Sigmoid colon (tissue), 7 donors: Measurements from ENCODE around the gene HCN3. TPM values are rescaled to one million over a fixed set of nuclear protein-coding genes. Genes with fewer than 3 reads are reported as not detected.
"Not testable (repeated sequence)": the region's sequence is repeated elsewhere in the genome, so short reads cannot be mapped to it uniquely, and the experiment has no call there.

Source experiments
- DNase-seq: peaks from one replicate; pipeline ENCODE4 v3.0.0-alpha.2; 2019
- H3K27ac ChIP-seq, 4 donors: fragments of 200-600 bp; sonication (generic); one replicate each; pipeline ENCODE4 v1.5.1; 2016 to 2019; ENCODE audit warnings: mild to moderate bottlenecking in 1 of 4
- H3K27me3 ChIP-seq, 3 donors: fragments of 200-600 bp; sonication (generic); one replicate each; pipeline ENCODE4 v1.5.1; 2019; ENCODE audit warnings: mild to moderate bottlenecking in 1 of 3
- H3K36me3 ChIP-seq, 4 donors: fragments of 200-600 bp; sonication (generic); one replicate each; pipeline ENCODE4 v1.5.1; 2016 to 2019
- H3K4me1 ChIP-seq, 4 donors: fragments of 200-600 bp; sonication (generic); one replicate each; pipeline ENCODE4 v1.5.1; 2017 to 2019
- H3K4me3 ChIP-seq, 4 donors: fragments of 200-600 bp; sonication (generic); one replicate each; pipeline ENCODE4 v1.5.1; 2017 to 2019; ENCODE audit warnings: mild to moderate bottlenecking in 2 of 4, moderate library complexity in 1 of 4
- H3K9me3 ChIP-seq, 4 donors: fragments of 200-600 bp in 3 of 4; sonication (generic) in 3 of 4; one replicate each; pipeline versions ENCODE4 v1.5.1 to v1.6.1; 2013 to 2019
- CTCF ChIP-seq, 4 experiments: fragments of 450-650 bp in 3 of 4; fragments of 200-600 bp in 1 of 4; IDR thresholded peaks; one replicate each; pipeline ENCODE4 v1.5.1; 2016 to 2019; ENCODE audit warnings: antibody characterized with exemption in 4 of 4, mild to moderate bottlenecking in 3 of 4, moderate library complexity in 2 of 4
- EP300 ChIP-seq, 4 donors: sonication (generic); formaldehyde crosslinking; IDR thresholded peaks; one replicate each; pipeline ENCODE4 v1.6.1; 2017; ENCODE audit warnings: antibody characterized with exemption in 4 of 4
- POLR2A ChIP-seq, 2 donors: fragments of 450-650 bp; IDR thresholded peaks; one replicate each; pipeline ENCODE4 v1.6.1; 2016; ENCODE audit warnings: antibody characterized with exemption in 2 of 2, mild to moderate bottlenecking in 2 of 2, moderate library complexity in 2 of 2
- POLR2AphosphoS5 ChIP-seq, 4 donors: sonication (generic); formaldehyde crosslinking; IDR thresholded peaks; one replicate each; pipeline ENCODE4 v1.6.1; 2017; ENCODE audit warnings: antibody characterized with exemption in 4 of 4
- WGBS, 2 donors: extraction: QIAGEN DNeasy Blood & Tissue Kit; methylation state at CpG; one replicate each; pipeline ENCODE4 v1.1.7; 2013; 5-methylcytosine and 5-hydroxymethylcytosine counted together
- intact Hi-C: fragments of 100-400 bp; cut with DNase I; formaldehyde crosslinking; loops from one replicate; pipeline ENCODE4 v1.15.1; 2023
- polyA plus RNA-seq, 3 donors: library from polyadenylated mRNA; stranded (reverse); fragments of 200-250 nt; gene quantifications; one replicate each; pipeline ENCODE4 v1.2.3, GENCODE V29; 2013
- total RNA-seq, 4 donors: library from RNA; depleted of rRNA; stranded (reverse); fragments of >200 nt; gene quantifications; one replicate each; pipeline ENCODE4 v1.1.0, GENCODE V29; 2016
- donor health status: healthy with polysubstance abuse.
- donor health status: Bipolar disorder and iron deficiency.
- donor health status: healthy.

Gene HCN3
- total and polyA plus RNA-seq, 7 donors: 0.69 to 8.6 (median 2.1) TPM

GRCh38 chr1:155284476-155284875, 7.2 kb downstream of the HCN3 start:
- H3K9me3 ChIP-seq: no peaks in the 10 kb centered on the region
- no peaks in the 10 kb centered on the region for H3K27me3 ChIP-seq
- no peak overlapping the region for H3K27ac ChIP-seq
- intact Hi-C loops: no loop called here
- no peaks in the 10 kb centered on the region for H3K4me1 ChIP-seq
- no peak for DNase-seq
- 95% methylated on average over 12 of the region's 12 CpGs for WGBS, 2 donors
- TF ChIP-seq POLR2A (IDR thresholded peaks at IDR 0.05) (no peak), EP300 (IDR thresholded peaks at IDR 0.05) (no peak), CTCF (IDR thresholded peaks at IDR 0.05) (no peak), POLR2AphosphoS5 (IDR thresholded peaks at IDR 0.05) (no peak)
- no peaks in the 10 kb centered on the region for H3K36me3 ChIP-seq
- no peak overlapping the region for H3K4me3 ChIP-seq

DNA sequence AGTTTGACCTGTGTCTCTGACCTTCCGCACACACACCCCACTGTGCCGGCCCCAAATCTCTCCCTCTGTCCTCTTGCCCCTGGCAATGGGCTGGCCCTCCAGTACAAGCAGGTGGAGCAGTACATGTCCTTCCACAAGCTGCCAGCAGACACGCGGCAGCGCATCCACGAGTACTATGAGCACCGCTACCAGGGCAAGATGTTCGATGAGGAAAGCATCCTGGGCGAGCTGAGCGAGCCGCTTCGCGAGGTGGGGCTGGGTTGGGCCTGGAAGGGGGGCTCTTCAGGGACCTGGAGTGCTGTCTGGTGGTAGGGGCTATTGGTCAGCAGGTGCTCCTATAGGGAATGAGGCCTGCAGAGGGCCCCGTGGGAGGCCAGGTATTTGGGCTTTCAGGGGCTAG, 7.8 kb downstream of the HCN3 start:
- TF ChIP-seq POLR2A (IDR thresholded peaks at IDR 0.05) (no peak), CTCF (IDR thresholded peaks at IDR 0.05) (no peak), POLR2AphosphoS5 (IDR thresholded peaks at IDR 0.05) (no peak), EP300 (IDR thresholded peaks at IDR 0.05) (no peak)
- Histone ChIP-seq H3K4me3 (no peak overlapping the region), H3K4me1 (no peaks in the 10 kb centered on the region), H3K27me3 (no peaks in the 10 kb centered on the region), H3K36me3 (no peaks in the 10 kb centered on the region), H3K9me3 (no peaks in the 10 kb centered on the region), H3K27ac (no peak overlapping the region)
- intact Hi-C loops: no loop called here
- DNase-seq: no peak
- 95 to 96% methylated on average over 14 of the region's 14 CpGs for WGBS, 2 donors

GRCh38 chr1:155285631-155286044, 8.4 kb downstream of the HCN3 start:
- WGBS, 2 donors: 94 to 95% methylated on average over 18 of the region's 18 CpGs
- no peak for TF ChIP-seq POLR2A (IDR thresholded peaks at IDR 0.05)
- TF ChIP-seq POLR2AphosphoS5 (IDR thresholded peaks at IDR 0.05): no peak
- TF ChIP-seq CTCF (IDR thresholded peaks at IDR 0.05): no peak
- TF ChIP-seq EP300 (IDR thresholded peaks at IDR 0.05): no peak
- H3K36me3 ChIP-seq: no peaks in the 10 kb centered on the region
- no peaks in the 10 kb centered on the region for H3K4me1 ChIP-seq
- intact Hi-C loops: no loop called here
- no peak overlapping the region for H3K27ac ChIP-seq
- no peaks in the 10 kb centered on the region for H3K9me3 ChIP-seq
- no peaks in the 10 kb centered on the region for H3K27me3 ChIP-seq
- DNase-seq: no peak
- H3K4me3 ChIP-seq: no peak overlapping the region

GRCh38 chr1:155286544-155286943, 9.3 kb downstream of the HCN3 start:
- TF ChIP-seq POLR2AphosphoS5 (IDR thresholded peaks at IDR 0.05) (no peak), CTCF (IDR thresholded peaks at IDR 0.05) (no peak), EP300 (IDR thresholded peaks at IDR 0.05) (no peak), POLR2A (IDR thresholded peaks at IDR 0.05) (no peak)
- whole genome bisulfite sequencing, 2 donors: 94 to 96% methylated on average over 2 of the region's 2 CpGs
- intact Hi-C loops: no loop called here

DNA sequence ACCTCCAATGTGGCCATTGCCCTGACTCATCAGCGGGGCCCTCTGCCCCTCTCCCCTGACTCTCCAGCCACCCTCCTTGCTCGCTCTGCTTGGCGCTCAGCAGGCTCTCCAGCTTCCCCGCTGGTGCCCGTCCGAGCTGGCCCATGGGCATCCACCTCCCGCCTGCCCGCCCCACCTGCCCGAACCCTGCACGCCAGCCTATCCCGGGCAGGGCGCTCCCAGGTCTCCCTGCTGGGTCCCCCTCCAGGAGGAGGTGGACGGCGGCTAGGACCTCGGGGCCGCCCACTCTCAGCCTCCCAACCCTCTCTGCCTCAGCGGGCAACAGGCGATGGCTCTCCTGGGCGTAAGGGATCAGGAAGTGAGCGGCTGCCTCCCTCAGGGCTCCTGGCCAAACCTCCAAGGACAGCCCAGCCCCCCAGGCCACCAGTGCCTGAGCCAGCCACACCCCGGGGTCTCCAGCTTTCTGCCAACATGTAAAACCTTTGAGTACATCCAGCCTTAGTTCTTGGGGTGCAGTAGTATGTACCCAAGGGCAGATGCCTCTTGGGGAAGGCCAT, 10.8 kb downstream of the HCN3 start:
- no peak overlapping the region for H3K27ac ChIP-seq
- H3K27me3 ChIP-seq: no peaks in the 10 kb centered on the region
- H3K4me3 ChIP-seq: no peak overlapping the region
- H3K4me1 ChIP-seq: no peaks in the 10 kb centered on the region
- 94 to 95% methylated on average over 21 of the region's 21 CpGs for WGBS, 2 donors
- H3K36me3 ChIP-seq: no peaks in the 10 kb centered on the region
- no peaks in the 10 kb centered on the region for H3K9me3 ChIP-seq
- DNase-seq: no peak
- no peak for TF ChIP-seq CTCF (IDR thresholded peaks at IDR 0.05)
- TF ChIP-seq POLR2A (IDR thresholded peaks at IDR 0.05): no peak
- no peak for TF ChIP-seq POLR2AphosphoS5 (IDR thresholded peaks at IDR 0.05)
- intact Hi-C loops: no loop called here

More at GRCh38 chr1:155286544-155286943, 9.3 kb downstream of the HCN3 start:
- Histone ChIP-seq H3K4me1 (no peaks in the 10 kb centered on the region), H3K4me3 (no peak overlapping the region), H3K27ac (no peak overlapping the region), H3K36me3 (no peaks in the 10 kb centered on the region), H3K27me3 (no peaks in the 10 kb centered on the region), H3K9me3 (no peaks in the 10 kb centered on the region)
- no peak for DNase-seq

DNA sequence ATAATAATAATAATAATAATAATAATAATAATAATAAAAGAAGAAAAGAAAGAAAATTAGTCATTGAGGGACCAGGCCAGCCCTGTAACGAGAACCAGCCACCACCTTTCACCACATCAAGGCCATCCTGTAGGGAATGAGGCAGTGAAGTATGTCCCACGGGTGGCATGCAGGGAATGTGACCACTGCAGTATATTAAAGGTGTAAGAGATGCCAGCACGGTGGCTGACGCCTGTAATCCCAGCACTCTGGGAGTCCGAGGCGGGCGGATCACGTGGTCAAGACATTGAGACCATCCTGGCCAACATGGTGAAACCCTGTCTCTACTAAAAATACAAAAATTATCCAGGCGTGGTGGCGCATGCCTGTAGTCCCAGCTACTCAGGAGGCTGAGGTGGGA, 13.7 kb downstream of the HCN3 start:
- peaks cover 7 to 25% (median 17%) of the 10 kb centered on the region in 3 donors for H3K27me3 ChIP-seq
- H3K4me3 ChIP-seq, H3K36me3 ChIP-seq, H3K9me3 ChIP-seq, DNase-seq, H3K4me1 ChIP-seq, H3K27ac ChIP-seq, intact Hi-C loops: not testable (repeated sequence)
- 90 to 92% methylated on average over 10 of the region's 10 CpGs for WGBS, 2 donors
